Measurements from ENCODE around the gene COQ3. TPM values are rescaled to one million over a fixed set of nuclear protein-coding genes. Genes with fewer than 3 reads are reported as not detected.
A peak's percentile ranks its signal among the peaks of the same experiment; 100 is the strongest.

Gene COQ3
- total and polyA plus RNA-seq, 2 of the 4 experiments (the other 2 are of a cell fraction) = 8.2 to 8.9 TPM

- peak; percentile 79 for ATAC-seq (ENCODE audit: low read depth)
Measured at GRCh38 chr6:99434702-99435530, 40.9 kb upstream of the COQ3 start.

More at GRCh38 chr6:99434702-99435530, 40.9 kb upstream of the COQ3 start:
- POLR2A ChIA-PET (ENCODE audit: unreplicated experiment) = no interaction called here
- DNase-seq = peak; percentile 44
- intact Hi-C loops (cut with micrococcal nuclease) (no loop called here), in situ Hi-C loops (cut with MboI; ENCODE audit: low sequenced_read_pairs) (no loop called here), dilution Hi-C loops (cut with HindIII; ENCODE audit: low sequenced_read_pairs, unreplicated experiment) (no loop called here)
- H3K27me3 ChIP-seq (ENCODE audit: control insufficient read depth, insufficient read depth, low read length) = no peaks in the 10 kb centered on the region
- no peak overlapping the region for H4K91ac ChIP-seq (ENCODE audit: insufficient read depth, low read depth, low read length)
- H3K4me2 ChIP-seq (ENCODE audit: low read depth, low read length) = no peak overlapping the region
- H3K27ac ChIP-seq (ENCODE audit: insufficient read depth, low read length) = no peak overlapping the region
- H2AK9ac ChIP-seq (replicated peaks; ENCODE audit: low read depth, low read length, poor library complexity) = no peak overlapping the region
- no peak overlapping the region for H2AFZ ChIP-seq (replicated peaks; ENCODE audit: low read length, poor library complexity)
- no peak overlapping the region for H4K5ac ChIP-seq (ENCODE audit: low read depth, low read length)
- CTCF ChIA-PET = interaction anchor here (0.8 to 1.1 kb wide), 3 partner anchors 9 to 23 kb away, joined by 3 to 5 read pairs (median 4); no protein-coding TSS in a partner anchor
- H2BK20ac ChIP-seq (ENCODE audit: low read depth, low read length) = no peak overlapping the region
- no peak overlapping the region for H2BK5ac ChIP-seq (ENCODE audit: low read depth, low read length, poor library complexity, severe bottlenecking)
- no peak overlapping the region for H3K4ac ChIP-seq (ENCODE audit: low read depth, low read length)
- no peak overlapping the region for H4K8ac ChIP-seq (ENCODE audit: low read depth in 2 of 2, low read length in 2 of 2)
- H3K18ac ChIP-seq (ENCODE audit: low read depth, low read length) = no peak overlapping the region
- H3K14ac ChIP-seq (replicated peaks; ENCODE audit: low read depth, low read length) = no peak overlapping the region
- no peak overlapping the region for H3K4me3 ChIP-seq (ENCODE audit: insufficient read depth, low read depth, low read length)
- no TSS peak for BruUV-seq (replicated peaks)
- no peak overlapping the region for H2AK5ac ChIP-seq (ENCODE audit: low read depth, low read length)
- peaks cover 4% of the 10 kb centered on the region; the same call in 1 of the 2 replicates for H3K36me3 ChIP-seq (ENCODE audit: control insufficient read depth, insufficient read depth, low read length)
- H2BK120ac ChIP-seq (ENCODE audit: low read depth, low read length) = no peak overlapping the region
- H2BK15ac ChIP-seq (ENCODE audit: low read depth, low read length) = no peak overlapping the region
- H3K56ac ChIP-seq (ENCODE audit: extremely low read depth, insufficient read depth, low read length) = no peak overlapping the region
- no peak overlapping the region for H3K23ac ChIP-seq (ENCODE audit: low read depth, low read length)
- H3K79me1 ChIP-seq (ENCODE audit: low read depth in 1 of 2, low read length in 2 of 2) = peaks cover 0 to 3% of the 10 kb centered on the region in 2 experiments; a peak in 1 of 4 replicates
- H4K20me1 ChIP-seq (ENCODE audit: insufficient read depth, low read length) = no peaks in the 10 kb centered on the region
- H3K9me3 ChIP-seq (ENCODE audit: control insufficient read depth, insufficient read depth, low read length) = no peaks in the 10 kb centered on the region
- TF ChIP-seq MXI1 (IDR thresholded peaks at IDR 0.05; ENCODE audit: borderline replicate concordance, low read depth, low read length) (no peak), NFE2L2 (IDR thresholded peaks at IDR 0.05; ENCODE audit: low read depth, low read length) (no peak), FOS (IDR thresholded peaks at IDR 0.05; ENCODE audit: low read depth, low read length) (no peak), POLR2A (IDR thresholded peaks at IDR 0.05; ENCODE audit: low read depth, low read length) (no peak), SMC3 (IDR thresholded peaks at IDR 0.05; ENCODE audit: low read depth, low read length) (no peak), RCOR1 (IDR thresholded peaks at IDR 0.05; ENCODE audit: insufficient replicate concordance, low read length) (no peak), MAFK (IDR thresholded peaks at IDR 0.05; ENCODE audit: low read depth, low read length) (no peak), CTCF (conservative IDR thresholded peaks at IDR 0.05; ENCODE audit: low read depth, low read length) (peak; percentile 59), CEBPB (IDR thresholded peaks at IDR 0.05; ENCODE audit: low read depth, low read length) (no peak), MAZ (IDR thresholded peaks at IDR 0.05; ENCODE audit: borderline replicate concordance, low read depth, low read length) (no peak), RAD21 (IDR thresholded peaks at IDR 0.05; ENCODE audit: low read length) (peak; percentile 21; the same call in 1 of the 2 replicates), ELK1 (IDR thresholded peaks at IDR 0.05; ENCODE audit: borderline replicate concordance, low read depth, low read length) (no peak), BHLHE40 (IDR thresholded peaks at IDR 0.05; ENCODE audit: low read depth, low read length) (no peak)
- no peak overlapping the region for H3K9ac ChIP-seq (ENCODE audit: low read depth, low read length)
- H3K4me1 ChIP-seq (ENCODE audit: control insufficient read depth, insufficient read depth, low read length) = peaks cover 5% of the 10 kb centered on the region; the same call in 1 of the 2 replicates
- peaks cover 3% of the 10 kb centered on the region for H3K9me1 ChIP-seq (ENCODE audit: insufficient read depth, low read length)
- WGBS, 2 experiments (ENCODE audit: extremely low coverage in 2 of 2, insufficient read length in 1 of 2) = no CpG with 5 or more reads among the region's 3 CpGs
